OCI-M2 (cell line): ENCODE data around the gene ATG9A.

Experiments
- DNase-seq: peaks from one replicate; lab custom pipeline; 2025; ENCODE audit not compliant: unreplicated experiment; lab: John Stamatoyannopoulos, UW

ATG9A gene

GRCh38 chr2:219220652-219221402, 8.6 kb downstream of the ATG9A start:
- DNase-seq = no peak

- no peak for DNase-seq
Observed at GRCh38 chr2:219219784-219220532, 9.5 kb downstream of the ATG9A start.

GRCh38 chr2:219218732-219219701, 10.4 kb downstream of the ATG9A start, which contains the start of gene ABCB6:
TSS of gene ABCB6 (minus strand) at chr2:219218958. CDS start at chr2:219218673, 285 bp downstream.
- DNase-seq = no peak

- DNase-seq = no peak
Observed at GRCh38 chr2:219218217-219218731, 11.2 kb downstream of the ATG9A start.

- no peak for DNase-seq
Observed at GRCh38 chr2:219216535-219216915, 12.9 kb downstream of the ATG9A start.

GRCh38 chr2:219215871-219216534, 13.4 kb downstream of the ATG9A start:
- no peak for DNase-seq

- DNase-seq = no peak
Observed at GRCh38 chr2:219214786-219215185, 14.7 kb downstream of the ATG9A start.

- no peak for DNase-seq
Observed at GRCh38 chr2:219214141-219214540, 15.3 kb downstream of the ATG9A start.

- no peak for DNase-seq
Observed at GRCh38 chr2:219213486-219214071, 15.9 kb downstream of the ATG9A start.

GRCh38 chr2:219213026-219213415, 16.4 kb downstream of the ATG9A start:
- DNase-seq = no peak

- DNase-seq = no peak
Observed at GRCh38 chr2:219210886-219211362, 18.5 kb downstream of the ATG9A start.

- no peak for DNase-seq
Observed at GRCh38 chr2:219210196-219210885, 19.1 kb downstream of the ATG9A start.

GRCh38 chr2:219209236-219210195, 19.9 kb downstream of the ATG9A start:
- no peak for DNase-seq

GRCh38 chr2:219207884-219208740, 21.3 kb downstream of the ATG9A start:
- DNase-seq = no peak

GRCh38 chr2:219207134-219207883, 22.1 kb downstream of the ATG9A start:
- DNase-seq = peak; percentile 57

GRCh38 chr2:219206328-219207133, 22.9 kb downstream of the ATG9A start, which contains the start of gene ZFAND2B:
TSS of gene ZFAND2B (plus strand) at chr2:219206782. CDS start at chr2:219206988, 206 bp downstream.
- peak; percentile 62 for DNase-seq
